Prostate gland (tissue), 2 donors: ENCODE data around the gene AGPAT1. TPM values are rescaled to one million over a fixed set of nuclear protein-coding genes. Genes with fewer than 3 reads are reported as not detected.

ENCODE experiments used
- DNase-seq: peaks from one replicate; pipeline ENCODE4 v3.0.0-alpha.2; 2019; ENCODE audit warnings: low spot score
- H3K27ac ChIP-seq, 2 donors: fragments of 200-600 bp; sonication (generic); 2 replicates each; pipeline ENCODE4 v1.5.1; 2017 to 2019
- H3K27me3 ChIP-seq: fragments of 200-600 bp; sonication (generic); replicated peaks from 2 replicates; pipeline ENCODE4 v1.5.1; 2019; ENCODE audit not compliant: insufficient read depth
- H3K36me3 ChIP-seq, 2 donors: fragments of 200-600 bp; sonication (generic); 1 replicate in 1 of 2; 2 replicates in 1 of 2; pipeline versions ENCODE4 v1.5.1 to v1.8.1; 2017 to 2019
- H3K4me1 ChIP-seq: fragments of 200-600 bp; sonication (generic); replicated peaks from 2 replicates; pipeline ENCODE4 v1.5.1; 2019
- H3K4me3 ChIP-seq, 2 donors: fragments of 200-600 bp; sonication (generic); 2 replicates each; pipeline ENCODE4 v1.5.1; 2017 to 2019
- H3K9me3 ChIP-seq: fragments of 200-600 bp; sonication (generic); 2 replicates; pipeline ENCODE4 v1.5.1; 2017
- CTCF ChIP-seq, 4 experiments: fragments of 200-600 bp in 2 of 4; fragments of 450-650 bp in 2 of 4; sonication (generic) in 2 of 4; IDR thresholded peaks; 1 replicate in 3 of 4; 2 replicates in 1 of 4; pipeline ENCODE4 v1.5.1; 2016 to 2019; ENCODE audit warnings: antibody characterized with exemption in 4 of 4, mild to moderate bottlenecking in 2 of 4, moderate library complexity in 2 of 4
- POLR2A ChIP-seq: fragments of 450-650 bp; IDR thresholded peaks from one replicate; pipeline ENCODE4 v1.6.1; 2016; ENCODE audit warnings: antibody characterized with exemption, mild to moderate bottlenecking
- POLR2AphosphoS5 ChIP-seq: sonication (generic); formaldehyde crosslinking; IDR thresholded peaks from one replicate; pipeline ENCODE4 v1.6.1; 2017; ENCODE audit warnings: antibody characterized with exemption
- WGBS: methylation state at CpG from one replicate; pipeline ENCODE4 v1.1.5; 2018; 5-methylcytosine and 5-hydroxymethylcytosine counted together
- intact Hi-C: fragments of 100-400 bp; cut with DNase I; formaldehyde crosslinking; loops from one replicate; pipeline ENCODE4 v1.14.2; 2022
- microRNA-seq: library from miRNA; unstranded; fragments of <30 nt; microRNA quantifications from one replicate; pipeline ENCODE4, GENCODE V29; 2016
- small RNA-seq, 2 donors: library from RNA; depleted of rRNA; stranded (forward); fragments of <200 nt; gene quantifications; one replicate each; pipeline ENCODE3, GENCODE V24; 2016
- total RNA-seq, 2 donors: library from RNA; depleted of rRNA; stranded (reverse); fragments of >200 nt; gene quantifications; one replicate each; pipeline ENCODE4 v1.1.0, GENCODE V29; 2016

AGPAT1 gene
- total RNA-seq, 2 donors from 2014 or later, result 52.6 to 113 TPM

GRCh38 chr6:32123681-32124080 is 52.2 kb downstream of the AGPAT1 start:
- no peak overlapping the region for H3K4me3 ChIP-seq
- H3K4me1 ChIP-seq, result peaks cover 13% of the 10 kb centered on the region
- no peak overlapping the region for H3K27ac ChIP-seq
- intact Hi-C loops, result no loop called here
- TF ChIP-seq POLR2A (no peak), POLR2AphosphoS5 (no peak), CTCF (IDR thresholded peaks at IDR 0.05) (no peak)
- DNase-seq, result no peak
- WGBS, result 82% methylated on average over 4 of the region's 4 CpGs
- peaks cover 12 to 17% of the 10 kb centered on the region in 2 donors for H3K36me3 ChIP-seq
- no peaks in the 10 kb centered on the region for H3K9me3 ChIP-seq
- H3K27me3 ChIP-seq, result no peaks in the 10 kb centered on the region

- no peaks in the 10 kb centered on the region for H3K9me3 ChIP-seq
- intact Hi-C loops, result no loop called here
- no peak for DNase-seq
- H3K4me1 ChIP-seq, result no peaks in the 10 kb centered on the region
- TF ChIP-seq POLR2AphosphoS5 (no peak), POLR2A (no peak), CTCF (IDR thresholded peaks at IDR 0.05) (no peak)
- no peaks in the 10 kb centered on the region for H3K27me3 ChIP-seq
- WGBS, result 98% methylated on average over 12 of the region's 12 CpGs
- H3K27ac ChIP-seq, result no peak overlapping the region
- H3K36me3 ChIP-seq, result peaks cover 23 to 27% of the 10 kb centered on the region in 2 donors
- H3K4me3 ChIP-seq, result no peak overlapping the region
Observed at GRCh38 chr6:32120573-32121059, 55.3 kb downstream of the AGPAT1 start.

- TF ChIP-seq POLR2A, result no peak
- peak; percentile 73 for TF ChIP-seq POLR2AphosphoS5
- TF ChIP-seq CTCF (IDR thresholded peaks at IDR 0.05), result peak; percentile 63 to 96 (median 92)
- 17% methylated on average over 17 of the region's 17 CpGs for WGBS
Observed at GRCh38 chr6:32118782-32119628, 56.9 kb downstream of the AGPAT1 start.

More at GRCh38 chr6:32118782-32119628, 56.9 kb downstream of the AGPAT1 start:
- DNase-seq, result peak; percentile 84
- no peaks in the 10 kb centered on the region for H3K4me1 ChIP-seq
- no peaks in the 10 kb centered on the region for H3K27me3 ChIP-seq
- intact Hi-C loops, result loop anchor here (1.0 to 2.0 kb wide), 2 partner anchors 35 to 76 kb away; partner anchors contain the start of gene PPT2
- peak overlapping the region; percentile 47 to 52 for H3K27ac ChIP-seq
- H3K36me3 ChIP-seq, result peaks cover 23 to 28% of the 10 kb centered on the region in 2 donors
- no peaks in the 10 kb centered on the region for H3K9me3 ChIP-seq
- H3K4me3 ChIP-seq, result no peak overlapping the region

Small RNA genes lying within 50 kb of the gene (microRNA-seq; reads per million reads assigned to microRNA genes)
- gene MIR6721, result 2.9 reads per million, percentile 35 among the genes with 10 or more reads in this experiment
- gene MIR6833, result 0.75 reads per million

Small RNA genes lying within 50 kb of the gene (small RNA-seq; reads per million reads assigned to genes)
- gene AL662884.1 (0 reads per million in 2 donors), gene MIR6833 (0 reads per million in 2 donors)

Other genes starting within 250 kb of the AGPAT1 start
- 10 to 100 TPM in 1 of 2 donors, 1 to 10 TPM in 1; 7.9 to 16.0 TPM for gene C2, start 248.4 kb downstream of the AGPAT1 start, total RNA-seq
- gene CFB, start 230.0 kb downstream of the AGPAT1 start, total RNA-seq, result 10 to 100 TPM; 32.1 to 48.6 TPM
- gene NELFE, start 217.1 kb downstream of the AGPAT1 start, total RNA-seq, result 10 to 100 TPM; 88.9 to 94.0 TPM
- 10 to 100 TPM; 34.8 to 66.2 TPM for gene SKIC2, start 216.9 kb downstream of the AGPAT1 start, total RNA-seq
- gene DXO, start 203.9 kb downstream of the AGPAT1 start, total RNA-seq, result 10 to 100 TPM; 21.9 to 36.0 TPM
- gene C4A, start 194.0 kb downstream of the AGPAT1 start, total RNA-seq, result 100 to 1,000 TPM in 1 of 2 donors, 10 to 100 TPM in 1; 32.8 to 196 TPM
- gene C4B, start 161.3 kb downstream of the AGPAT1 start, total RNA-seq, result 100 to 1,000 TPM in 1 of 2 donors, 10 to 100 TPM in 1; 49.2 to 137 TPM
- 1 to 10 TPM in 1 of 2 donors, under 1 TPM in 1; 0.59 to 2.7 TPM for gene CYP21A2, start 137.7 kb downstream of the AGPAT1 start, total RNA-seq
- 10 to 100 TPM; 18.5 to 29.1 TPM for gene TNXB, start 66.7 kb downstream of the AGPAT1 start, total RNA-seq
- gene ATF6B, start 47.8 kb downstream of the AGPAT1 start, total RNA-seq, result 100 to 1,000 TPM in 1 of 2 donors, 10 to 100 TPM in 1; 70.6 to 132 TPM
- gene FKBPL, start 45.8 kb downstream of the AGPAT1 start, total RNA-seq, result 1 to 10 TPM; 3.6 to 6.9 TPM
- gene PRRT1, start 24.1 kb downstream of the AGPAT1 start, total RNA-seq, result 1 to 10 TPM in 1 of 2 donors, under 1 TPM in 1; 0.64 to 7.2 TPM
- gene PPT2, start 21.9 kb downstream of the AGPAT1 start, total RNA-seq, result 10 to 100 TPM; 18.6 to 32.9 TPM
- 10 to 100 TPM; 12.2 to 19.5 TPM for gene EGFL8, start 11.5 kb downstream of the AGPAT1 start, total RNA-seq
- 100 to 1,000 TPM in 1 of 2 donors, 10 to 100 TPM in 1; 98.6 to 129 TPM for gene RNF5, start 2.3 kb upstream of the AGPAT1 start, total RNA-seq
- 1 to 10 TPM; 3.3 to 3.8 TPM for gene AGER, start 8.2 kb upstream of the AGPAT1 start, total RNA-seq
- 100 to 1,000 TPM in 1 of 2 donors, 10 to 100 TPM in 1; 61.5 to 102 TPM for gene PBX2, start 14.1 kb upstream of the AGPAT1 start, total RNA-seq
- gene GPSM3, start 16.6 kb upstream of the AGPAT1 start, total RNA-seq, result 1 to 10 TPM; 5.1 to 5.9 TPM
- gene NOTCH4, start 48.0 kb upstream of the AGPAT1 start, total RNA-seq, result 10 to 100 TPM; 14.6 to 18.2 TPM
- under 1 TPM in 1 of 2 donors, not detected in 1; 0.45 TPM for gene TSBP1, start 195.8 kb upstream of the AGPAT1 start, total RNA-seq
- gene BTNL2, start 231.1 kb upstream of the AGPAT1 start, total RNA-seq, result not detected